Transverse colon (tissue), 4 donors: ENCODE data around the gene ATL1. TPM values are rescaled to one million over a fixed set of nuclear protein-coding genes. Genes with fewer than 3 reads are reported as not detected.

Experiments
- DNase-seq: peaks from one replicate; pipeline ENCODE4 v3.0.0-alpha.2; 2019
- H3K27ac ChIP-seq, 4 donors: fragments of 200-600 bp; sonication (generic); 2 replicates each; pipeline ENCODE4 v1.5.1; 2016 to 2018; ENCODE audit warnings: inconsistent platforms in 4 of 4
- H3K27me3 ChIP-seq: fragments of 200-600 bp; sonication (generic); 2 replicates; pipeline ENCODE4 v1.5.1; 2017; ENCODE audit warnings: inconsistent platforms
- H3K36me3 ChIP-seq, 4 donors: fragments of 200-600 bp; sonication (generic); 2 replicates each; pipeline ENCODE4 v1.5.1; 2017 to 2019; ENCODE audit warnings: inconsistent platforms in 4 of 4
- H3K4me1 ChIP-seq, 4 donors: fragments of 200-600 bp; sonication (generic); 2 replicates each; pipeline ENCODE4 v1.5.1; 2017 to 2020; ENCODE audit warnings: inconsistent platforms in 4 of 4
- H3K4me3 ChIP-seq, 4 donors: fragments of 200-600 bp; sonication (generic); 1 replicate in 1 of 4; 2 replicates in 3 of 4; pipeline versions ENCODE4 v1.5.1 to v1.6.1; 2017 to 2019; ENCODE audit warnings: inconsistent platforms in 4 of 4
- H3K9me3 ChIP-seq, 2 donors: fragments of 200-600 bp; sonication (generic); 2 replicates each; pipeline ENCODE4 v1.5.1; 2017 to 2019; ENCODE audit warnings: inconsistent platforms in 2 of 2
- EP300 ChIP-seq: sonication (generic); formaldehyde crosslinking; IDR thresholded peaks from one replicate; pipeline ENCODE4 v1.6.1; 2017; ENCODE audit warnings: antibody characterized with exemption, low read depth
- POLR2A ChIP-seq: fragments of 450-650 bp; IDR thresholded peaks from one replicate; pipeline ENCODE4 v1.6.1; 2016; ENCODE audit warnings: antibody characterized with exemption, mild to moderate bottlenecking, moderate library complexity
- POLR2AphosphoS5 ChIP-seq, 3 donors: sonication (generic); formaldehyde crosslinking; IDR thresholded peaks; one replicate each; pipeline ENCODE4 v1.6.1; 2016; ENCODE audit warnings: antibody characterized with exemption in 3 of 3
- WGBS, 2 donors: methylation state at CpG; one replicate each; pipeline ENCODE4 v1.1.5; 2018; ENCODE audit warnings: low coverage in 1 of 2; 5-methylcytosine and 5-hydroxymethylcytosine counted together
- in situ Hi-C, 4 donors: fragments of 200-750 bp; cut with MboI; loops; one replicate each; pipeline versions ENCODE4 v1.15.0 to v1.15.1; 2017; ENCODE audit warnings: low sequenced_read_pairs in 3 of 4, low pct_ligation_motif_present in 1 of 4, low pct_unique_long_range_greater_than_20kb in 1 of 4
- intact Hi-C: fragments of 100-400 bp; cut with DNase I; formaldehyde crosslinking; loops from one replicate; pipeline ENCODE4 v1.15.1; 2023; ENCODE audit warnings: low total_unique reads
- total RNA-seq, 4 donors: library from RNA; depleted of rRNA; stranded (reverse); fragments of >200 nt; gene quantifications; one replicate each; pipeline ENCODE4 v1.1.0, GENCODE V29; 2016
- TF ChIP-seq, protein P1 (sequence below), 5 experiments: fragments of 200-600 bp in 3 of 5; fragments of 450-650 bp in 2 of 5; sonication (generic) in 3 of 5; IDR thresholded peaks; 1 replicate in 2 of 5; 2 replicates in 3 of 5; pipeline ENCODE4 v1.5.1; 2016 to 2017; ENCODE audit warnings: antibody characterized with exemption in 5 of 5, inconsistent platforms in 3 of 5, mild to moderate bottlenecking in 2 of 5, moderate library complexity in 1 of 5

Gene ATL1
- total RNA-seq, 4 donors from 2014 or later: 1.1 to 14.1 (median 11.4) TPM; not detected in 1

DNA sequence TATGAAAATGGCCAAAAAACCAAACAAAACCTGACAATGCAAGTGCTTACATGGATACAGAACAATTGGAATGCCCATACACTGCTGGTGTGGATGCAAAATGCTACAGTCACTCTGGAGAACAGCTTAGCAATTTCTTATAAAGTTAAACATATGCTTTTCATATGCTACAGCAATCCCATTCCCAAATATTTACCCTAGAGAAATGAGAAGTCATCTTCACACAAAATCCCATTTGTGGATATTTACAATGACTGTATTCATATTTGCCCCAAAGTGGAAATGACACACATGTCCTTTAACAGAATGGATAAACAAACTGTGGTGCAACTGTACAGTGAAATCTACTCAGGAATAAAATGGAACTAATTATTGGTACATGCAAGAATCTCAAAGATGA, 87.8 kb downstream of the ATL1 start:
- TF ChIP-seq EP300 (no peak), POLR2A (no peak), POLR2AphosphoS5 (IDR thresholded peaks at IDR 0.05) (no peak)
- TF ChIP-seq, protein P1, sequence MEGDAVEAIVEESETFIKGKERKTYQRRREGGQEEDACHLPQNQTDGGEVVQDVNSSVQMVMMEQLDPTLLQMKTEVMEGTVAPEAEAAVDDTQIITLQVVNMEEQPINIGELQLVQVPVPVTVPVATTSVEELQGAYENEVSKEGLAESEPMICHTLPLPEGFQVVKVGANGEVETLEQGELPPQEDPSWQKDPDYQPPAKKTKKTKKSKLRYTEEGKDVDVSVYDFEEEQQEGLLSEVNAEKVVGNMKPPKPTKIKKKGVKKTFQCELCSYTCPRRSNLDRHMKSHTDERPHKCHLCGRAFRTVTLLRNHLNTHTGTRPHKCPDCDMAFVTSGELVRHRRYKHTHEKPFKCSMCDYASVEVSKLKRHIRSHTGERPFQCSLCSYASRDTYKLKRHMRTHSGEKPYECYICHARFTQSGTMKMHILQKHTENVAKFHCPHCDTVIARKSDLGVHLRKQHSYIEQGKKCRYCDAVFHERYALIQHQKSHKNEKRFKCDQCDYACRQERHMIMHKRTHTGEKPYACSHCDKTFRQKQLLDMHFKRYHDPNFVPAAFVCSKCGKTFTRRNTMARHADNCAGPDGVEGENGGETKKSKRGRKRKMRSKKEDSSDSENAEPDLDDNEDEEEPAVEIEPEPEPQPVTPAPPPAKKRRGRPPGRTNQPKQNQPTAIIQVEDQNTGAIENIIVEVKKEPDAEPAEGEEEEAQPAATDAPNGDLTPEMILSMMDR (IDR thresholded peaks at IDR 0.05): no peak
- H3K4me3 ChIP-seq: no peak overlapping the region
- H3K27me3 ChIP-seq: no peaks in the 10 kb centered on the region
- intact Hi-C loops: no loop called here
- no peak overlapping the region for H3K27ac ChIP-seq
- DNase-seq: no peak
- H3K4me1 ChIP-seq: peaks cover 0 to 4% (median 0%) of the 10 kb centered on the region in 4 donors
- no peaks in the 10 kb centered on the region for H3K36me3 ChIP-seq
- in situ Hi-C loops: no loop called here
- no peaks in the 10 kb centered on the region for H3K9me3 ChIP-seq

DNA sequence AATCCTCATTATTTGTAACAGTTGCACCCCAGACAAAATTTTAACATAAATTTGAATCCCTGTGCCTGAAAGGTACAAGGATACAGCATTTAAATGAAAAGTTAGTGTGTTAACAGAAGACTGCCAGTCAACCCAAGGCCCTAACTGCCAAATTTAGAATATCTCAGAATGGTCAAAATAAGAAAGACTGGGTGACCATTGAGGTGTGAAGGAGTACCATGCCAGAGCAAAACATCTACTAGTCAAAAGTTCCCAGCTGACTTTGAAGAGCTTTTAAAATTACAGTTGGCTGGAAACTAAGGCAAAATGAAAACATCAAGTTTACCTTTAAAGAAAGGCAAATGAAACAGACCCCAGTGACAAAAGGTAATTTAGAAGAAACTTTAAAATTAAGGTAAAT, 89.7 kb downstream of the ATL1 start:
- in situ Hi-C loops: no loop called here
- TF ChIP-seq POLR2AphosphoS5 (IDR thresholded peaks at IDR 0.05) (no peak), POLR2A (no peak), EP300 (no peak)
- TF ChIP-seq, protein P1 (IDR thresholded peaks at IDR 0.05): no peak
- DNase-seq: no peak
- intact Hi-C loops: no loop called here
- Histone ChIP-seq H3K36me3 (no peaks in the 10 kb centered on the region), H3K4me3 (no peak overlapping the region), H3K27me3 (no peaks in the 10 kb centered on the region), H3K9me3 (no peaks in the 10 kb centered on the region), H3K4me1 (peaks cover 0 to 4% (median 0%) of the 10 kb centered on the region in 4 donors), H3K27ac (no peak overlapping the region)

DNA sequence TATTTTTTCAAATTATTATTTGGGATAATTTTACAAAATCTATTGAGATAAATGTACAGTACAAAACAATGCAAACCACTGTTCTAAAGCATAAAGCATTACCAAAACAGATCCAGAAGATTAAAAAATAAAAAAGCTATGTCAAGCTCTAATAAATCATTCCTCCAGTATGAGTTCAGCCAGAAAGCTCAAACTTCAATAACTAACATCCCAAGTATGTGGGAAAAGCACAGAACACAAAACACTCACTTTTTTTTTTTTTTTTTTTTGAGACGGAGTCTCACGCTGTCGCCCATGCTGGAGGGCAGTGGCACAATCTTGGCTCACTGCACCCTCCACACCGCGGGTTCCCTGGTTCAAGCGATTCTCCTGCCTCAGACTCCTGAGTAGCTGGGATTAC, 96.8 kb downstream of the ATL1 start:
- 65 to 87% methylated on average over 2 to 6 of the region's 6 CpGs for WGBS, 2 donors
- H3K4me1 ChIP-seq: peaks cover 0 to 9% (median 6%) of the 10 kb centered on the region in 4 donors
- intact Hi-C loops: no loop called here

DNA sequence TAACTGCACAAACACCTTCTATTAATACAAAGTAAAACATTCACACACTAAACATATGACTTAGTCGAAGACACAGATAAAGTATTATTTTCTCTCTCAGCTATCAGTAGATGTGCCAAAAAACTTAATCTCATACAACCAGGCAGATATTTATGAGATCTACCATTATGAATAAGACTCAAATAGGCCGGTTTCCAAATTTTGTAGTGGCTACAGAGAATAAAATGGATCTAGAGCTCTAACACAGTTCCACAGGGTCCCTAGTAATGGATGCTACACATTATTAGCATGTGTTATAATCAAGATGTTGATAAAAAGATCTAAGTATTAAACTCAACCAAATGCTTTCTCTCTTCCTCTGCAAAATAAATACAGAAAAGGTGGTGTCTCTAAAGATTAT, 97.8 kb downstream of the ATL1 start:
- no peak for DNase-seq
- TF ChIP-seq, protein P1 (IDR thresholded peaks at IDR 0.05): no peak
- no peak for TF ChIP-seq POLR2A
- TF ChIP-seq EP300: no peak
- TF ChIP-seq POLR2AphosphoS5 (IDR thresholded peaks at IDR 0.05): no peak
- intact Hi-C loops: no loop called here
- 53 to 68% methylated on average over 2 of the region's 2 CpGs for WGBS, 2 donors
- no peaks in the 10 kb centered on the region for H3K9me3 ChIP-seq
- in situ Hi-C loops: no loop called here
- peaks cover 0 to 11% (median 0%) of the 10 kb centered on the region in 4 donors for H3K36me3 ChIP-seq
- H3K27me3 ChIP-seq: no peaks in the 10 kb centered on the region
- no peak overlapping the region for H3K4me3 ChIP-seq
- H3K27ac ChIP-seq: peak overlapping the region in 3 of 4 donors; percentile 5 to 17 (median 6)
- peaks cover 0 to 9% (median 6%) of the 10 kb centered on the region in 4 donors for H3K4me1 ChIP-seq

More for the DNA sequence above, 96.8 kb downstream of the ATL1 start:
- DNase-seq: no peak
- TF ChIP-seq, protein P1 (IDR thresholded peaks at IDR 0.05): no peak
- TF ChIP-seq POLR2AphosphoS5 (IDR thresholded peaks at IDR 0.05): no peak
- no peak for TF ChIP-seq POLR2A
- no peak for TF ChIP-seq EP300
- in situ Hi-C loops: no loop called here
- Histone ChIP-seq H3K27me3 (no peaks in the 10 kb centered on the region), H3K9me3 (no peaks in the 10 kb centered on the region), H3K36me3 (peaks cover 0 to 10% (median 0%) of the 10 kb centered on the region in 4 donors), H3K4me3 (no peak overlapping the region), H3K27ac (no peak overlapping the region)
